Measurements from ENCODE around the gene BMP2K.

GRCh38 chr4:78787392-78788006 is 11.3 kb downstream of the BMP2K start:
- TF ChIP-seq CTCF (IDR thresholded peaks at IDR 0.05): no peak
- TF ChIP-seq POLR2A (IDR thresholded peaks at IDR 0.05): no peak
- TF ChIP-seq POLR2AphosphoS5 (IDR thresholded peaks at IDR 0.05): no peak
- no peak for TF ChIP-seq EP300 (IDR thresholded peaks at IDR 0.05)
